GM18498 (cell line): ENCODE data around the gene NPTX1.

Source experiments
- ATAC-seq: cut with Tn5 transposase; IDR thresholded peaks from one replicate; pipeline ENCODE4 v1.9.1; 2021; ENCODE audit warnings: mild to moderate bottlenecking, moderate library complexity; ENCODE audit not compliant: unreplicated experiment

Gene NPTX1

DNA sequence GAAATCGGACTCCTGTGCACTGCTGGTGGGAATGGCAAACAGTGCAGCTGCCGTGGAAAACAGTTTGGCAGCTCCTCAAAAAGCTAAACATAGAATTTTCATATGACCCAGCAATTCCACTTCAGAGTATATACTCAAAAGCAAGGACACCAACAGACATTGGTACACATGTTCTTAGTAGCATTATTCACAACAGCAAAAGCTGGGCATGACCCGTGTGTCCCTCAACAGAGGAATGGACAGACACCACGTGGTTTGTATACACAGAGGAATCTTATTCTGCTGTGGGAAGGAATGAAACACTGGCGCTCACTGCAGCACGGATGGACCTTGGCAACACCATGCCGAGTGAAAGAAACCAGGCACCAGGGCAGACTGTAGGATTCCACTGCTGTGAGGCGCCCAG, 16.0 kb downstream of the NPTX1 start:
- ATAC-seq: no peak

DNA sequence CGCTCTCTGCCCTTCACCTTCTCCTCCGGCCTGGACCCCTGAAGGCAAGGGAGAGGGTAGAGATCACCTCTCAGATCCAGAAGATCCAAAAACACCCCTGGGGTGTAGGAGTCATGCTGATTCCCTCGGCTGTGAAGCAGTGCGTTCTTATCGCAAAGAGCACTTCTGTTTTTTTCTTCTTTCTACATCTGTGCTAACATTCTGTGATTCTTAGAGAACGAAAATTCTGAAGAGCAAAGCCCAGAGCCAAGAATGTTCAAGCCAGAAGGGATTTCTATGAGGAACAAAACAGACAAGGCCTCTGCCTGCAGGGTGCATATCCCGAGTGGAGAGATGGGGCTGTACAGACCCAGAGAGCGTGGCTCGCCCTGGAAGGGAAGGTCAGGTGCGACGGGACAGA, 17.2 kb downstream of the NPTX1 start:
- no peak for ATAC-seq

DNA sequence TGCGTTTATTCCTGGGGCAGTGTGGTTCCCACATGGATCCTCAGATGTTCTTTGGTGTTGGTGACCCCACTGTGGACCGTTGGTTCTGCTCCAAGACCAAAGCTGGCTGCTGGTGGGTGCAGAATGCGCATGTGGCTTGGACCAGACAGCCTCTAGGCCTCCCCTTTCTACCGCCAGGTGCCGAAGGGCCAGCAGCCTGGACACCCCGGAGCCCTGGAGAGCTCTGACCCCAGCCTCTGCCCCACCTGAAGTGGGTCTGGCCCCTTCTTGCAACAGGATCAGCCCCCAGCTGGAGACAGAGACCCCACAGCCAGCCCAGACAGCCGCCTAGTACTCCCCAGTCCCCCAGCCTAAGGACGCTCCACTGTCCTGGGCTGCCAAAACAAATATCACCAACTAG, 18.4 kb downstream of the NPTX1 start:
- ATAC-seq: no peak

DNA sequence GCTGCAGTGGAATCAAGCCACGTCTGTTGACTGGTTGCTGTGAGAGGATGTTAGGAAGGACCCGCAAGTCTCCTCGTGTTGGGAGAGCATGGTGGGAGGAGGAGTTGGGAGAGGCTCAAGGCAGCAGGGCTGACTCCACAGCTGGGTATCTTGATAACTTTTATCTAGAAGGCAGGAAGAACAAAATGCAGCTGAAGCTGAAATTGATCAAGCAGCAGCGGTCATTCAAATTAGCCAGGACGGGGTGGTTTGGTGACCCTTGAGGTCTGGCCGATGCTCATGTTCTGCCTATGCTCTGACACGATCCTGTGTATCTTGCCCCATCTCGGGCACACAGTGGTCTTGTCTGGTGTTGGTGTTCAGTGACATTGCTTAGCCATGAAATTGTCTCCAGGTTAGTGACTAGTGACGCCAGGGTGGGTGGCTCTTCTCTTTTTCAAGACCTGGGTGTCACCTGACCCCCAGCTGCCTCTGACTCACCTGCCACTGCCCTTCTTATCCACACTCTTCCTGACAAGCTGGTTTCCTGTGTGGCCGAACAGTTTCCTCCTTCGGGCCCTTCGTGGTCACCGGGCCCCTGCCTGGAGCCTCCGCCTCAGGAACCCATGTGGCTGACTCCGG, 19.1 kb downstream of the NPTX1 start:
- ATAC-seq: no peak

DNA sequence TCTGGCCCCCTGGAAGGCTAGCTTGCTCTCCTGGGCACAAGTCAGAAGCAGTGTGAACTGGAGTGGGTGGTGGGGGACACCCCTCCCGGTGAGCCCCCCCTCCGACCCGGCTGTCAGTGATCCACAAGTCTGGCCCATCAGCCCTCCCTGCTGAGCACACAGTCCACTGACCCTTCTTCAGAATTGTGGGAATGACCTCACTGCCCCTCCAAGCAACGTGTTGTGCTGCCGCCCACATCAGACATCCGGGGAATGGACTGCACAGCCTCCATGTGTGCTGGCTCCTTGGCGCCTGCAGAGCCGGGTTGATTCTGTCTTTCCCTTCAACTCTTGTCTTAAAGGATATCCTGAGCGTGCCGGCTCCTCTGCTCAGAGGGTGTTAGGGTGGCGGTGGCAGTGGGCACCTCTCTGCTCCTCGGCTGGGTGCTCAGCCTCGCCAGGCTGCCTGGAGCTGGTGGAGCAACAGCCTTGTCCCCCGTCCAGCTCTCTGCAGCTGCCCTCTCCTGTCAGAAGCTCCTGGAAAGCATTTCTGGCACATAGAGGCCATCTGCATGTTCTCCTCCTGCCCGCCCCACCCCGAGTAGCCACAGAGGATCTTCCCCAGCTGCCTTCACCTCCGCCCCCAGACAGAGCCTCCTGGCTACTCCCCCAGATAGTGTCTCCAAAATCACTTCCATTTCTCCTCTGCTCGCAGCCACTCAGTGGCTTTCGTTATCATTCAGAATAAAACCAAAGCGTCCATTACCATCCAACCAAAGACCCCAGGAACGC, 19.8 kb downstream of the NPTX1 start:
- ATAC-seq: no peak

DNA sequence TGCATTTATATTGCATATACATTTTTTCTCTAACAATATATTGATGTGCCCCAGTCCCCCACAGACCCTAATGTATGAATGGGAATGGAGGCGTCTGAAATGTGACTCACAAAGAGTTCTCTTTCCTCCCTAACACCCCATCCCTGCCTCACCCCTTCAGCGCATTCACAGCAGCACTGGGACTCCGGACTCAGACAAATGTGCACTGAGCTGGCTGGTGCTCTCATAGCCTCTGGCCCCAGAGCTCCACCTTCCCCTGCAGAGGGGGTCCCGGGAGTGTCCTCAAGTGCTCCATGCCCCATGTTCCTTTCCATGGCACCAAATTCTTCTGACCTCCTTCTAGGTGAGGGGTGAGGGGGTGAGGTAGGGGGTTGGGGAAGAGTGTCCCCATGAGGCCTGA, 20.6 kb downstream of the NPTX1 start:
- no peak for ATAC-seq

DNA sequence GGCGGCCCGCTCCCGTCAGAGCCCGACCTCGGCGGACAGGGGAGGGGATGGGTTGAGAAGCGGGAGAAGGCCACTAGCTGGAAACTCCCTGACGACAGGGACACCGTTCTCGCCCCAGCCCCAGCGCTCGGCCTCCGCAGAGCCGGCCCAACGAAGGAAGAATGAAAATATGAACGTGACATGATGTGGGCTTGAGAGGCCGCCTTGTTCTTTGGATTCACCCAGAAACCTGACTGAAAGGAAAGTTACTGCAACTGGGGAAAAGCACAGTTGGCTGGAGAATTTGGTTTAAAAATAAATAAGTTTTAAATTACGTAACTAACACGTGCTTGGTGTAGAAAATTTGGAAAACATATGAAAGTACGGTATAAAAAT, 21.1 kb downstream of the NPTX1 start:
- no peak for ATAC-seq

DNA sequence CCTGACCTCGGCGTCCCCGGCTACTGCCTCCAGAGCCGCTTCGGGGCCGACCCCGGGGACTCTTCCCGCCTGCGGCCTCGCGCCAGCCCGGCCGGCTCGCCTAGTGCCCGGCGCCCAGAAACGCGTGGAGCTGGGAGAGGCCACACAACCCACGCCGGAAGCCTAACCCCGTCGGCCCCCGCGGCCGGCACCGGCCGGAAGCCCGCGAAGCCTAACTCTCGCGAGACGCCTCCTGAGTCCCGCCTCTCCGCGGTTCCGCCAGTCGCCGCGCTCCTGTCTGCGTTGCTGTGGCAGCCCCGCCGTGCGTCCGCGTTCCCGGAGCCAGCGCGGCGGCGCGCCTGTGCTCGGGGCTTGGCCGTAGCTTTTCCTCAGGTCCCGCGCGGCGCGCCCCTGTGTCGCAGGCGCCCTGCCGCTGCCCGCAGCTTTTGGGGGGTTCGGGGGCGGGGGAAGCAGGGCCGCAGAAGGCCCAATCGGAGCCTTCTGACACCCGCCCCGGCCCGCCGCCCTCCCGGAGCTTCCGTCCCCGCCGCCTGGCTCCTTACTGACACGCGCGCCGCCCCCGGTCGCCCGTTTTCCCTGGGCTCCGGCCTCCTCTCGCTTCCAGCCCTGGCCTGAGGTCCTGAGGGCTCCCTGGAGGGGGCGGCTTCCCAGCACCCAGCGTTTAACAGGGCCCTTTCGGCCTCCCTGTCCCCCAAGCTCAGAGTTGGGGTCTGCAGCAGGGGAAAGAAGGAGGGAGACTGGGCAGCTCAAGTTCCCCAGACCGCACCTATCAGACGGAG, 21.7 kb downstream of the NPTX1 start:
- peak; percentile 90 for ATAC-seq

DNA sequence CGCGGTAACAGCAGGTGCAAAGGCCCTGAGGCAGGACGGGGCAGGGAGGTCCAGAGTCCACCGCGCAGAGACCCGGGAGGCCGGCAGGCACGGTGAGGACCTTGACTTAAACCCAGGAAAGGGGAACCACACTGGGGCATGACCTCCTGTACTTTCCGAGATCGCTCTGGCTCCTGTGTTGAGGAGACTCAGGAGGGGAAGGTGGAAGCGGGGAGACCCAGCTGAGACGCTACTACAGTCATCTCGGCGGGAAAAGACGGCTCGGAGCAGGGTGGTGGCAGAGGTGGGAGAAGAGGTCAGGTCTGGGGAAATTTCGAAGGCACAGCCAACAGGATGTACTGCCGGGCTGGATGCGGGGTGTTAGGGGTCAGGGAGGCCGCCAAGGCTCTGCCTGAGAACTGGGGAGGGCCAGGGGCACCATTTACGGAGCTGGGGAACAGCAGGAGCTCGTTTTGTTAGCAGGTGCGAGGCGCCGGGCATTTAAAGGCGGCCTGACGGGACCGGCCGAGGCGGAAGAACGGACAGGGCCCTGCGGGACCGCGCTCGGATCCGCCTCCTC, 22.3 kb downstream of the NPTX1 start:
- ATAC-seq: peak; percentile 14

DNA sequence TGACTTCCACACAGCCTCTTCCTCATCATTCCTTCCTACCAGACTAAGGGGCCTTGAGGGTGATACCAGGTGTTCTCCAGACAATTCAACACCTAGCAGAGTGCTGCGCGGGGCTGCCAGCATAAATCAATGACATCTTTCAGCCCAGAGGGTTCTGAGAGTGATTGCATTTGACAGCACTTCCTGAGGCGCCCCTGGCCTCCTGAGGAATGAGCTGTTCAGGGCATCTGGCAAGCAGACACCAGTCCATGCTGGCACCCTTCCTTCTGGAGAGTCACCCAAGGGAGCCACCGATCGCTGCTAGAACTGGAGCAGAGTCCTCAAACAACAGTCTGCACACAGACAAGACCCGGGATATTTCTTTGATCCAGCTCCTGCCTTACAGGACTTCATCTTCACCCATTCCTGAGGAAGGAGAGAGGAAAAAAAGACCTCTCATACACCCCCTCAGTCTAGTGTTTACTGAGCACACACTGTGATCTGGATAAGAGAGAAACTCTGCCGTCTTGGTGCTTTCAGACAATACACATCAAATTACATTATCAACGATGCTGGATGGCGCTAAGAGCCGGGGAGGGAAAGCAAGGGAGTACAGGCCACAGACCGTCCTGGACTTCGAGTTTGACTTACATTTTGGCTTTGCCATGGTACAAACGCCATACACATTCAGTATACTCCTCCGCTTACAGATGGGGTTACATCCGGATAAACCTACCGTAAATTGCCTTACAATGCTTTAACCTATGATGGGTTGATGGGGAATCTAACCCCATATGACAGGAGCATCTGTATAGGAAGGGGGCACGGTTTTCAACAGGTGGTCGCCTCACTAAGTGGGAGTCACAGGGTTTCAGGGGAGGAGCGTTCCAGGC, 23.0 kb downstream of the NPTX1 start:
- no peak for ATAC-seq

DNA sequence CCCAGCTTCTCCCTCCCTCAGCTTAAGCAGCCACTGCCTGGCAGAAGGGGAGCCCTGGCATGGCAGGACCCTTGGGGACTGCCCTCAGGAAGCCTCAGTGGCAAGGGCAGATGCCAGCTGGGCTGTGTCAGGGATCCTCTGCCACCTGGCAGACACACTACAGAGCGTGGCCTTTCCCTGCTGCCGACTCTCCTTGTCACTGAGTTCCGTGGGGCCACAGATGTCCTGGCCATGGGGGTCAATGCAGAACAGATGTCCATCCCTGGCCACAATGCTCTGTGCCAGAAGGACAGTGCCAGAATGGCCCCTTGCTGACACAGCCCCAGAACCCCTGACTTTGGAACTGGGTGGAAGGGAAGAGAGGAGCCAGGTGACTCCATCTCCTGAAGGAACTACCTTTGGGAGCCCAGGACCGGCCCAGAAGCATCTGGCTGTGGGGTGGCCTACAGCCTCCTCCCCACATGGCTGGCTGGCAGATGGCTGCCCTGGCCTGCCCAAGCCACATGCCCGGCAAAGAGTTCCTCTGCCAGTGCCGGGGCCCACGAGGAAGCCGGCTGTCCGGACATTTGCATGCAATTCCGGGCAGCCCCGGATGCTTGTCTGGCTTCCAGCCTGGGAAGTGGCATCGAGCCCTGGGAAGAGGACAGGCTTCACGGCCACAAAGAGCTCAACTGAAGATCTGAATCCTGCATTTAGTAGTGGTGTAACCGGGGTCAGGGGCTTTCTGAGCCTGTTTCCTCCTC, 24.1 kb downstream of the NPTX1 start:
- no peak for ATAC-seq

DNA sequence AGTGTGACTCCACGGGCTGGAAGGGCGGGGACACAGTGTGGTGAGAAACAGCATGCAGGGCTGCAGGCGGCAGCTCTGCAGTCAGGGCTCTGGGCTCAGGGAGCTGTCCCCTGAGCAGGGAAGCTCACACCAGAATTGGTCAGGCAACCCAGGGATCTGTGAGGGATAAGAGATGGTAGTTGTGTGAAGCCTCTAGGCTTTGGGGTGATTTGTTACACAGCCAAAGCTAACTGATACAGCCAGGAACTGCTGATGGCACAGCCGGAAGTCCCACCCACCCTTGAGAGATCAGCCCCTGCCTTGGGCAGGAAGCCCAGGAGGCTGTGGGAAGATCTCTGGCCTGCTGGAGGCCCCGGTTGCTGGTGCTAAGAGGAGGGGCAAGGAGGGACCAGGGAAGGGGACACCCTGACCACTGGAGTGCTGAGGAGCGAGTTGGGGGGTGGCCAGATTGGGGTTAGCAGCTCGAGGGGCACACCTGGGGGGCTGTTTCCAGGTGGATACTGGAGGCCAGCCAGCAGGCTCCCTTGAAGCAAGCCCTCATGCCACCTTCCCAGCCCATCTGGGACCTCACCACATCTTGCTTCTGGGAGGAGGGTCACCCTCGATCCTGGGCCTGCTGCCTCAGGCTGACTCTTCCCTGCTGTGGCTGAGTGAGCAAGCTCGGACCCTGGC, 25.2 kb downstream of the NPTX1 start:
- no peak for ATAC-seq

DNA sequence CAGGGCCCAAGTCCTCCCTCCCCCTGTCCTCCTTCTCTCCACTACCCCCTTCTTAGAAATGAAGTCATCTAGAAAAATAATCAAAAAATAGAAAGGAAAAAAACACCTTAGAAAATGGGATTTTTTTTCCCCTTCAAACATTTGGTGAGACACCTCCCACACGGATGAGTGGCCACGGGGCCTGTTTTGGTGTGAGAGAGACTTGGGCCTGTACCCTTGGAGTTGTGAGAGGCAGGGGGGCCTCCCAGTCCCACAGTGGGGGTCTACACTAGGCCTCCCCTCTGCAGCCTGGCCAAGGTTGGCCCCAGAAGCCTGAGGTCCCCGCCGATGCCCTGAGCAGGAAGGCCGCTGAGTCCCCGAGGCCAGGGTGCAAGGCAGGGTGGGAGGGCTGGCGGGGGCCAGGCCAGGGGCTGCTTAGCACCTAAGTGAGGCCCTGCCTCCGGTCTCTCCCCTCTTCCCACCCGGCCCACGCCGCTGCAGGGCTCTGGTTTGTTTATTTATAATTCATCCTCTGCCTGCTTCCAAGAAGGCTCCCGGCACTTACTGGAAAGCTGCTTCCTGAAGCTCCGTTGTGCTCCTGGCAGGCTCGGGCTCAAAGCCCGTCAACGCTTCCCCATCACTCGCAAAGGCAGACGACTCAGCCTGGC, 26.4 kb downstream of the NPTX1 start:
- ATAC-seq: no peak

DNA sequence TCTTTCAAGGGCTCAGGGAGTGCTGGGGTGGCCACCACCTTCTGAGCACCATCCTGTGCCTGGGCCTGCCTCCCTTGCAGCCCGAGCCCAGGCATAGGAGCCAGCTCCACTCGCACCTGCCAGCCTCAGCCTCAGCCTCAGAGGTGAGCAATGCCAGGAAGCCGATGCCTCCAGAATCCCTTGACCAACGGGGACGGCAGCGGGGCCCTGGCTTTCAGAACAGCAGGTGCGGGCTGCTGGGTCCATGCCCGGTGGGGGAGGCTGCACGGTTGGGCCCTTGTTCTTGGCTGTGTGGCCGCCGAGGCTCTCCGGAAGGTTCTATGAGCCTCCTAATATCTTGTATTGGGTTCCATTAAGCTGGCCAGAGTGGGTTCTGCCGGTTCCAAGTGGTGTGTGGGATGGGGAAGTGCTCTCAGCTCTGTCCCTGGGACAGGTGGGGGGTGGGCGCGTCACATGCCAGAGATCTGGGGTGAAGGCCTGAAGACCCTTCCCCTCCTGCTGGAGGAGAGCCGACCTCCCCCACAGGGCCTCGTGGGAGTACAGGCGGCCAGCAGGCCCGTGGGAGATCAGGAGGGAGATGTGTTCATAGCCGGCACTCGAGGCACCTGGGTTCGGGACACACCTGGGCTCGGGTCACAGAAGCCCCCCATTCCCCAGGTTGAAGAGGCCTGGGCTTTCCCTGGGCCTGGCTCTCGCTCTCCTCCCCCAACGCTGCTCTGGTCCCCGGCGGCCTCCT, 27.0 kb downstream of the NPTX1 start:
- ATAC-seq: no peak

DNA sequence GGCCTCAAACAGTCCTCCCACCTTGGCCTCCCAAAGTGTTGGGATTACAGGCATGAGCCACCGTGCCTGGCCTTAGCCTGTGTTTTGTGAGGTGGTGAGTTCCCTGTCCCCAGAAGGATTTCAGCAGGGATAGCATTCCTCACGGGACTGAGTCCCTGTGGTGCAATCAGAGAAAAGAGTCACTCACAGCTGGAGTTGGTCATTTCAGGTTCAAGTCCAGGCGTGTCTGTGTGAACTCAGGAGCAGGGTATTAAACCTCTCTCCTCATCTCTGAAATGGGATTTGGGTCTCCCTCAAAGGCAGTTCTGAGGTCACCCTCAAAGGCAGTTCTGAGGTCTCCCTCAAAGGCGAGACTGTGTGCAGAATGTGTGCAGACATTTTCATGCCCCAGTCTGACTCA, 28.6 kb downstream of the NPTX1 start:
- ATAC-seq: no peak

DNA sequence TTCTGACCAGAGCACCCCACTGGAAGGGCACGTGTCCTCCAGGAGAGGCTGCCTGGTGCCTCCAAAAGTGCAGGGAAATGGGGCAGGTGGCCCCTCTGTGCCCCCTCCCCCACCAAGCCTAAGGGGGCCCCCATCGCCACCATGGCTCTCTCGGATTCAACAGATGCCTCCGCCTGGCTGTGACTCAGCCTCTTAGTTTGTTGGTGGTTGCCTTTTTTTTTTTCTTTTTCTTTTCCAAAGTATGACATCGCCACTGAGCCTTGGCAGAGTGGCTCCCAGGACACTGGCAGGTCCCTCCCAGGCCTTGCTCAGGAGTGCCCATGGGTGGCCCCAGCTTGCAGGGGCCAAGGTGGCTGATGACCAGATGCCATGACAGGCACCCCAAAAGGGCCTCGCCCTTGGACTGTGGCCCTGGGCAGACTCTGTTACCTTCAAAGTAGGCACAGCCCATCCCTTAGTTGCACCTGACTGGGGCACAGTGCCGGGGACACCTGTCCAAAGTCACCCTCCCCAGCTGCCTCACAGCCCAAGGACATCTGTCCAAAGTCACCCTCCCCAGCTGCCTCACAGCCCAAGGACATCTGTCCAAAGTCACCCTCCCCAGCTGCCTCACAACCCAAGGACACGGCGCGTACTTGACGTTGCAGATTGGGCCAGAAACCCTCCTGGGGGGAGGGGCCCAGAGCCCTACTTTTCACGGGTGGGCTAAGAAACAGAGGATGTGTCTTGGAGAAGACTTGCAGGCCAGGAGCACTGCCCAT, 29.6 kb downstream of the NPTX1 start:
- no peak for ATAC-seq

DNA sequence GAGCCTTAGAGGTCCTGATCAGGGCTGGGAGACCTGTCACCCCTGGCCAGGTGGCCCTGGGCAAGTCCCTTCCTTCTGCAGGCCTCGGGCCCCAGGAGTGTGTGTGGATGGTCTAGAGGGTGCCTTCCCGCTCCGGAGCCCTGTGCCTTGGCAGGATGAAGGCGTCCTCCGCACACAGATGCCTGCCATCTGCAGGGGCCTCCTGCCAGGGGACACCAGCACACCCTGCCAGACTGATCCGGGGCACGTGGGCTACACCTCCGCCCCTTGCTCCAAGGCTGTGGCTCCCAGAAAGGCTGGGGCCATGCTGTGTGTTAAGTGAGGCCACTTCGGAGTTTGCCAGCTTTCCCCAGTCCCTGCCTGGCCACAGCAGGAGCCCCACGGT, 30.7 kb downstream of the NPTX1 start:
- no peak for ATAC-seq
